HL-60 (cell line): ENCODE measurements around the gene RBBP8NL.

Experiments
- DNase-seq, 2 experiments: peaks; one replicate each; pipeline ENCODE4 v3.0.0-alpha.2; 2010 to 2020; ENCODE audit warnings: low read depth in 1 of 2, low spot score in 1 of 2
- H3K27ac ChIP-seq: fragments of 250-450 bp; sonication (Bioruptor Pico); replicated peaks from 2 replicates; pipeline ENCODE4 v1.5.1; 2020; ENCODE audit warnings: mild to moderate bottlenecking, moderate library complexity
- H3K27me3 ChIP-seq: fragments of 250-450 bp; sonication (Bioruptor Pico); 2 replicates; pipeline ENCODE4 v1.5.1; 2021; ENCODE audit warnings: mild to moderate bottlenecking, moderate library complexity; ENCODE audit not compliant: insufficient read depth, poor library complexity, severe bottlenecking
- H3K4me3 ChIP-seq: replicated peaks from 2 replicates; pipeline ENCODE4 v1.5.1; 2011; ENCODE audit warnings: mild to moderate bottlenecking, control low read depth, low read length; ENCODE audit not compliant: insufficient read depth
- CTCF ChIP-seq: IDR thresholded peaks from one replicate; pipeline ENCODE4 v1.5.1; 2011; ENCODE audit warnings: low read length, control low read depth, inconsistent platforms; ENCODE audit not compliant: insufficient read depth
- GABPA ChIP-seq: IDR thresholded peaks from 2 replicates; pipeline ENCODE4 v1.6.1; 2012; ENCODE audit warnings: low read depth
- POLR2AphosphoS5 ChIP-seq: IDR thresholded peaks from 2 replicates; pipeline ENCODE4 v1.6.1; 2012; ENCODE audit warnings: low read depth
- REST ChIP-seq: IDR thresholded peaks from 2 replicates; pipeline ENCODE4 v1.6.1; 2012; ENCODE audit warnings: low read depth; ENCODE audit not compliant: insufficient replicate concordance
- SPI1 ChIP-seq: IDR thresholded peaks from 2 replicates; pipeline ENCODE4 v1.6.1; 2012; ENCODE audit warnings: low read depth, mild to moderate bottlenecking, borderline replicate concordance

RBBP8NL gene

GRCh38 chr20:62460678-62461077 lies 33.3 kb upstream of the RBBP8NL start:
- TF ChIP-seq REST (no peak), CTCF (no peak), SPI1 (no peak), GABPA (no peak), POLR2AphosphoS5 (no peak)
- Histone ChIP-seq H3K27me3 (peaks cover 10% of the 10 kb centered on the region), H3K4me3 (no peak overlapping the region), H3K27ac (no peak overlapping the region)
- no peak for DNase-seq

- Histone ChIP-seq H3K27ac (no peak overlapping the region), H3K27me3 (peaks cover 20% of the 10 kb centered on the region), H3K4me3 (no peak overlapping the region)
- TF ChIP-seq POLR2AphosphoS5 (no peak), SPI1 (no peak), CTCF (no peak), GABPA (no peak), REST (no peak)
- DNase-seq: no peak
Measured at GRCh38 chr20:62459488-62459887, 32.1 kb upstream of the RBBP8NL start.

- peaks cover 24% of the 10 kb centered on the region for H3K27me3 ChIP-seq
- no peak for DNase-seq
Measured at GRCh38 chr20:62458275-62459251, 31.2 kb upstream of the RBBP8NL start.

More at GRCh38 chr20:62458275-62459251, 31.2 kb upstream of the RBBP8NL start:
- no peak overlapping the region for H3K27ac ChIP-seq
- no peak overlapping the region for H3K4me3 ChIP-seq
- TF ChIP-seq GABPA (no peak), REST (no peak), SPI1 (no peak), POLR2AphosphoS5 (no peak), CTCF (no peak)
